Activated CD8-positive, alpha-beta T cell treated with anti-CD3 and anti-CD28 coated beads for 36 hours (primary cell): ENCODE data around the gene MYDGF. TPM values are rescaled to one million over a fixed set of nuclear protein-coding genes. Genes with fewer than 3 reads are reported as not detected.

Source experiments
- ATAC-seq: fragments of 200-7000 bp; cut with Tn5 transposase; one replicate; pipeline ENCODE4 v1.10.0; 2021; ENCODE audit warnings: mild to moderate bottlenecking, moderate library complexity
- CTCF ChIA-PET: fragments of 350-600 bp; sonication (Branson Sonifier 250); formaldehyde crosslinking; loops from one replicate; lab custom pipeline; 2021; ENCODE audit warnings: antibody characterized with exemption; lab: Charles Lee
- POLR2A ChIA-PET: fragments of 350-600 bp; sonication (Branson Sonifier 250); formaldehyde crosslinking; loops from one replicate; lab custom pipeline; 2021; ENCODE audit warnings: antibody characterized with exemption; lab: Charles Lee
- DNase-seq: peaks from one replicate; pipeline ENCODE4 v3.0.0-alpha.2; 2020
- H3K27ac Mint-ChIP-seq: one replicate; pipeline ENCODE4 v1.8.0; 2021; ENCODE audit warnings: mild to moderate bottlenecking, mixed read lengths
- H3K27me3 Mint-ChIP-seq: one replicate; pipeline ENCODE4 v1.8.0; 2021; ENCODE audit warnings: mixed read lengths
- H3K36me3 Mint-ChIP-seq: one replicate; pipeline ENCODE4 v1.8.0; 2021; ENCODE audit warnings: low read depth, mixed read lengths
- H3K4me1 Mint-ChIP-seq: one replicate; pipeline ENCODE4 v1.8.0; 2021; ENCODE audit warnings: low read depth, mixed read lengths
- H3K4me3 Mint-ChIP-seq: one replicate; pipeline ENCODE4 v1.8.0; 2021; ENCODE audit warnings: mild to moderate bottlenecking, moderate library complexity, mixed read lengths
- H3K9me3 Mint-ChIP-seq: one replicate; pipeline ENCODE4 v1.8.0; 2021; ENCODE audit warnings: mixed read lengths
- CTCF ChIP-seq: fragments of 200-600 bp; IDR thresholded peaks from one replicate; pipeline ENCODE4 v1.8.0; 2022; ENCODE audit warnings: antibody characterized with exemption, mild to moderate bottlenecking
- intact Hi-C: fragments of 100-400 bp; cut with micrococcal nuclease; formaldehyde crosslinking; loops from one replicate; pipeline ENCODE4 v1.10.0; 2022
- total RNA-seq, 2 experiments: library from RNA; stranded (reverse); gene quantifications; one replicate each; pipeline ENCODE4 v1.2.3, GENCODE V29; 2021

The MYDGF gene
- total RNA-seq, 2 experiments from 2014 or later: 58.3 to 62.1 TPM

GRCh38 chr19:4700693-4700970 lies 30.5 kb upstream of the MYDGF start:
- no peak overlapping the region for H3K27ac Mint-ChIP-seq
- DNase-seq (no peak), ATAC-seq (no peak)
- CTCF ChIA-PET: no interaction called here
- H3K4me1 Mint-ChIP-seq: no peaks in the 10 kb centered on the region
- H3K9me3 Mint-ChIP-seq: no peaks in the 10 kb centered on the region
- H3K4me3 Mint-ChIP-seq: no peak overlapping the region
- no peak for TF ChIP-seq CTCF
- H3K36me3 Mint-ChIP-seq: peaks cover 29% of the 10 kb centered on the region
- H3K27me3 Mint-ChIP-seq: no peaks in the 10 kb centered on the region
- intact Hi-C loops: no loop called here
- POLR2A ChIA-PET: no interaction called here

GRCh38 chr19:4699826-4700692 lies 29.9 kb upstream of the MYDGF start:
- no peaks in the 10 kb centered on the region for H3K27me3 Mint-ChIP-seq
- ChIA-PET CTCF (no interaction called here), POLR2A (no interaction called here)
- no peak for DNase-seq
- peaks cover 29% of the 10 kb centered on the region for H3K36me3 Mint-ChIP-seq
- no peak for ATAC-seq
- no peaks in the 10 kb centered on the region for H3K4me1 Mint-ChIP-seq
- no peak overlapping the region for H3K27ac Mint-ChIP-seq
- intact Hi-C loops: no loop called here
- H3K4me3 Mint-ChIP-seq: no peak overlapping the region
- no peak for TF ChIP-seq CTCF
- no peaks in the 10 kb centered on the region for H3K9me3 Mint-ChIP-seq

DNA sequence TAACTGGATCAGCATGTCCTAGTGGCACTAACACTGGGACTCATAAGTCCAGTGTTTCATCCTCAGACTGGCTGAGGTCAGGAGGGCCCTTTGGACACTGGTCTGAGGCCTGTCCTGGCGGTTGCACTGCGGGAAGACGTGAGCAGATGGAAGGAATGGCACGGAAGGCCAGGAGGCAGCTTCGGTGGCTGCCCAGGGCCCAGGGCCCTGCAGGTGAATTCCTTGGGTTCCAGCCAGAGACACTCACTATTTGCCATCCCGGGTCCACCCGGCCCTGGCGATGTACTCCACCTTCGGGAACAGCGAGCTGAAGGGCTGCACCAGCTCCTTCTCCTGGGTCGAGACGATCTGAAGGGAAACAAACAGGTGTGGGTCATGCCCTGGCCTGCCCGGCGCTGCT lies 27.2 kb upstream of the MYDGF start:
- no peaks in the 10 kb centered on the region for H3K27me3 Mint-ChIP-seq
- H3K9me3 Mint-ChIP-seq: no peaks in the 10 kb centered on the region
- H3K4me1 Mint-ChIP-seq: no peaks in the 10 kb centered on the region
- no peak for TF ChIP-seq CTCF
- DNase-seq (no peak), ATAC-seq (no peak)
- CTCF ChIA-PET: no interaction called here
- peaks cover 27% of the 10 kb centered on the region for H3K36me3 Mint-ChIP-seq
- H3K27ac Mint-ChIP-seq: no peak overlapping the region
- intact Hi-C loops: no loop called here
- no peak overlapping the region for H3K4me3 Mint-ChIP-seq
- POLR2A ChIA-PET: no interaction called here

GRCh38 chr19:4695224-4695731 lies 25.1 kb upstream of the MYDGF start:
- H3K27ac Mint-ChIP-seq: no peak overlapping the region
- ATAC-seq (no peak), DNase-seq (no peak)
- no peaks in the 10 kb centered on the region for H3K9me3 Mint-ChIP-seq
- no peak for TF ChIP-seq CTCF
- POLR2A ChIA-PET: interaction anchor here (0.6 kb wide), 1 partner anchor 892 kb away, joined by 3 read pairs; no protein-coding TSS in a partner anchor
- H3K27me3 Mint-ChIP-seq: no peaks in the 10 kb centered on the region
- no peak overlapping the region for H3K4me3 Mint-ChIP-seq
- intact Hi-C loops: no loop called here
- CTCF ChIA-PET: interaction anchor here (1.5 kb wide), 1 partner anchor 18 kb away, joined by 3 read pairs; no protein-coding TSS in a partner anchor
- peaks cover 22% of the 10 kb centered on the region for H3K36me3 Mint-ChIP-seq
- no peaks in the 10 kb centered on the region for H3K4me1 Mint-ChIP-seq

DNA sequence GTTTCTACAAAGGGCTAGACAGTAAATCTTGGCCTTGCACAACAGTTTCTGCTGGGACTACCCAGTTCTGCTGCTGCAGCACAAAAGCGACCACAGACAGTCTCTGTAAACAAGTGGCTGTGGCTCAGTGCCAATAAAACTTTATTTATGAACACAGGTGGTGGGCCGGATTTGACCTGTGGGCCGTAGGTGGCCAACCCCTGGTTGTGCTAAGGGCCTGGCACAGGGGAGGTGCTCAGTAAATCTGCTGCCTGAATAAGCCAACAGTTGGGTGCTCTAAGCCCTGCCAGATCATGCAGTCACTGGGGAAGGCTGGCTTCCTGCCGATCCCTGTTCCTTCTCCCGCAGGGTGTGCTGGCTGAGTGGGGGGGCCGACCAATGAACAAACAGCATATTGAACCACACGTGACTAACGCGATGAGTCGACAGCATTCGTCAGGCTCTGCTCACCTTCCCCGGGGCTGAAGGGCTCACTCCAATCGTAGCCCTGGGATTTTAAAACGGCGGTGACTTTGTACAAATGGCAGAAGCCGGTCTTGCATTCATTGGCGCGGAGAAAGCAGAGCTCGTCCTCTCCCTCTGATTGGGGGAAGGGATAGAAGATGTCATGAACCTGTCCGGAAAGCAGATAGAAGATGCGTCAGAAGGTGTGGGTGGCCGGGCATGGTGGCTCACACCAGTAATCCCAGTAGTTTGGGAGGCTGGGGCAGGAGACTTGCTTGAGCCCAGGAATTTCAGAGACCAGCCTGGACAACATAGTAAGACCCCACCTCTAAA lies 24.3 kb upstream of the MYDGF start:
- DNase-seq (no peak), ATAC-seq (no peak)
- H3K4me1 Mint-ChIP-seq: no peaks in the 10 kb centered on the region
- intact Hi-C loops: no loop called here
- no peak overlapping the region for H3K4me3 Mint-ChIP-seq
- POLR2A ChIA-PET: interaction anchor here (0.6 kb wide), 1 partner anchor 891 kb away, joined by 3 read pairs; no protein-coding TSS in a partner anchor
- H3K9me3 Mint-ChIP-seq: no peaks in the 10 kb centered on the region
- no peak for TF ChIP-seq CTCF
- no peaks in the 10 kb centered on the region for H3K27me3 Mint-ChIP-seq
- CTCF ChIA-PET: no interaction called here
- no peak overlapping the region for H3K27ac Mint-ChIP-seq
- H3K36me3 Mint-ChIP-seq: peaks cover 21% of the 10 kb centered on the region
